ENCODE measurements around the gene MAP1B.

The MAP1B gene

GRCh38 chr5:72252008-72252407, 144.7 kb downstream of the MAP1B start:
- Mint-ChIP-seq H3K27me3 (ENCODE audit: low read depth) (no peaks in the 10 kb centered on the region), H3K9me3 (no peaks in the 10 kb centered on the region), H3K4me3 (no peak overlapping the region)

GRCh38 chr5:72252574-72253155, 145.4 kb downstream of the MAP1B start:
- Mint-ChIP-seq H3K4me1 (ENCODE audit: low read depth) (no peaks in the 10 kb centered on the region), H3K4me3 (no peak overlapping the region), H3K27ac (no peak overlapping the region), H3K36me3 (ENCODE audit: low read depth) (peaks cover 4% of the 10 kb centered on the region), H3K9me3 (no peaks in the 10 kb centered on the region), H3K27me3 (ENCODE audit: low read depth) (no peaks in the 10 kb centered on the region)

More at GRCh38 chr5:72252008-72252407, 144.7 kb downstream of the MAP1B start:
- no peak overlapping the region for H3K27ac Mint-ChIP-seq
- H3K4me1 Mint-ChIP-seq (ENCODE audit: low read depth): no peaks in the 10 kb centered on the region
- peaks cover 4% of the 10 kb centered on the region for H3K36me3 Mint-ChIP-seq (ENCODE audit: low read depth)

- Mint-ChIP-seq H3K27ac (no peak overlapping the region), H3K36me3 (ENCODE audit: low read depth) (peaks cover 8% of the 10 kb centered on the region), H3K27me3 (ENCODE audit: low read depth) (no peaks in the 10 kb centered on the region), H3K4me1 (ENCODE audit: low read depth) (no peaks in the 10 kb centered on the region), H3K9me3 (no peaks in the 10 kb centered on the region), H3K4me3 (no peak overlapping the region)
Observed at GRCh38 chr5:72255237-72255636, 148.0 kb downstream of the MAP1B start.

- H3K36me3 Mint-ChIP-seq (ENCODE audit: low read depth): peaks cover 8% of the 10 kb centered on the region
- no peaks in the 10 kb centered on the region for H3K9me3 Mint-ChIP-seq
- no peak overlapping the region for H3K27ac Mint-ChIP-seq
- H3K4me1 Mint-ChIP-seq (ENCODE audit: low read depth): no peaks in the 10 kb centered on the region
- no peaks in the 10 kb centered on the region for H3K27me3 Mint-ChIP-seq (ENCODE audit: low read depth)
- H3K4me3 Mint-ChIP-seq: no peak overlapping the region
Observed at GRCh38 chr5:72255670-72256069, 148.4 kb downstream of the MAP1B start.

GRCh38 chr5:72256536-72256935, 149.3 kb downstream of the MAP1B start:
- peaks cover 8% of the 10 kb centered on the region for H3K36me3 Mint-ChIP-seq (ENCODE audit: low read depth)
- no peaks in the 10 kb centered on the region for H3K27me3 Mint-ChIP-seq (ENCODE audit: low read depth)
- no peaks in the 10 kb centered on the region for H3K4me1 Mint-ChIP-seq (ENCODE audit: low read depth)
- no peak overlapping the region for H3K4me3 Mint-ChIP-seq
- H3K27ac Mint-ChIP-seq: no peak overlapping the region
- H3K9me3 Mint-ChIP-seq: no peaks in the 10 kb centered on the region
